Fibroblast of lung (primary cell): ENCODE data around the gene APC2. TPM values are rescaled to one million over a fixed set of nuclear protein-coding genes. Genes with fewer than 3 reads are reported as not detected.

ENCODE experiments used
- DNase-seq, 2 donors: peaks; one replicate each; pipeline versions ENCODE4 v3.0.0 to v3.0.0-alpha.2; 2010; ENCODE audit warnings: low read depth in 2 of 2
- H2AFZ ChIP-seq: 2 replicates; pipeline ENCODE4 v1.5.1; 2012; ENCODE audit warnings: low read length, control low read depth, inconsistent platforms
- H3K27ac ChIP-seq: 2 replicates; pipeline ENCODE4 v1.5.1; 2011; ENCODE audit warnings: low read length, control low read depth; ENCODE audit not compliant: insufficient read depth
- H3K27me3 ChIP-seq: 2 replicates; pipeline ENCODE4 v1.5.1; 2011; ENCODE audit warnings: mild to moderate bottlenecking, low read length; ENCODE audit not compliant: control insufficient read depth, insufficient read depth
- H3K36me3 ChIP-seq: 2 replicates; pipeline ENCODE4 v1.5.1; 2011; ENCODE audit warnings: low read length; ENCODE audit not compliant: control insufficient read depth, insufficient read depth
- H3K4me1 ChIP-seq: 2 replicates; pipeline ENCODE4 v1.5.1; 2011; ENCODE audit warnings: low read length; ENCODE audit not compliant: control insufficient read depth, insufficient read depth; ENCODE audit errors: extremely low read depth
- H3K4me2 ChIP-seq: 2 replicates; pipeline ENCODE4 v1.5.1; 2011; ENCODE audit warnings: low read length, control low read depth; ENCODE audit not compliant: insufficient read depth; ENCODE audit errors: extremely low read depth
- H3K4me3 ChIP-seq, 4 experiments: fragments of 200-600 bp in 1 of 4; sonication (generic) in 1 of 4; replicated peaks in 1 of 4; 2 replicates each; pipeline ENCODE4 v1.5.1; 2011 to 2016; ENCODE audit warnings: low read length in 4 of 4, low read depth in 3 of 4, mild to moderate bottlenecking in 3 of 4, control low read depth in 2 of 4, inconsistent platforms in 1 of 4, mixed read lengths in 1 of 4; ENCODE audit not compliant: insufficient read depth in 1 of 4; ENCODE audit errors: control extremely low read depth in 1 of 4
- H3K79me2 ChIP-seq: 2 replicates; pipeline ENCODE4 v1.5.1; 2012; ENCODE audit warnings: mild to moderate bottlenecking, low read length, inconsistent platforms; ENCODE audit not compliant: control insufficient read depth, insufficient read depth
- H3K9ac ChIP-seq: 2 replicates; pipeline ENCODE4 v1.5.1; 2011; ENCODE audit warnings: mild to moderate bottlenecking, low read length, control low read depth; ENCODE audit not compliant: insufficient read depth
- H3K9me3 ChIP-seq: 2 replicates; pipeline ENCODE4 v1.5.1; 2012; ENCODE audit warnings: low read depth, low read length; ENCODE audit not compliant: control insufficient read depth, insufficient read depth
- H4K20me1 ChIP-seq: 2 replicates; pipeline ENCODE4 v1.5.1; 2011; ENCODE audit warnings: low read length; ENCODE audit not compliant: control insufficient read depth, insufficient read depth; ENCODE audit errors: extremely low read depth
- CTCF ChIP-seq, 2 donors: IDR thresholded peaks in 1 of 2; conservative IDR thresholded peaks in 1 of 2; 1 replicate in 1 of 2; 2 replicates in 1 of 2; pipeline ENCODE4 v1.5.1; 2011 to 2012; ENCODE audit warnings: low read length in 2 of 2, control low read depth in 1 of 2, inconsistent platforms in 1 of 2, low read depth in 1 of 2, mild to moderate bottlenecking in 1 of 2
- EZH2 ChIP-seq: IDR thresholded peaks from 2 replicates; pipeline ENCODE4 v1.5.1; 2012; ENCODE audit warnings: low read length, control low read depth, mild to moderate bottlenecking; ENCODE audit errors: missing control alignments
- polyA plus RNA-seq, 2 donors: library from polyadenylated mRNA; depleted of rRNA in 1 of 2; stranded (reverse) in 1 of 2; unstranded in 1 of 2; fragments of >200 nt; gene quantifications; 2 replicates each; pipeline ENCODE4 v1.2.1, GENCODE V29; 2011 to 2012; ENCODE audit warnings: missing spikeins in 1 of 2
- total RNA-seq: library from RNA; depleted of rRNA; stranded (reverse); fragments of >200 nt; gene quantifications from 2 replicates; pipeline ENCODE4 v1.2.1, GENCODE V29; 2014

Gene APC2
- total and polyA plus RNA-seq, 2 donors (not counting 1 experiment from before 2014, with no cell fraction given), result 0.01 to 0.50 TPM

- no peak for DNase-seq
- Histone ChIP-seq H3K4me3 (no peak overlapping the region), H3K36me3 (no peaks in the 10 kb centered on the region), H3K4me1 (no peaks in the 10 kb centered on the region), H3K9ac (no peak overlapping the region), H3K79me2 (no peaks in the 10 kb centered on the region), H2AFZ (no peak overlapping the region), H3K9me3 (no peaks in the 10 kb centered on the region), H4K20me1 (no peaks in the 10 kb centered on the region), H3K27ac (no peak overlapping the region), H3K4me2 (no peak overlapping the region), H3K27me3 (peaks cover 9% of the 10 kb centered on the region)
- TF ChIP-seq CTCF (conservative IDR thresholded peaks at IDR 0.05 in 1 of 2, IDR thresholded peaks at IDR 0.05 in 1 of 2; ENCODE audit: low read depth in 1 of 2, low read length in 2 of 2) (no peak), EZH2 (no peak)
Observed at GRCh38 chr19:1461862-1462261, 11.9 kb downstream of the APC2 start.

GRCh38 chr19:1465191-1466016 is 15.5 kb downstream of the APC2 start:
- Histone ChIP-seq H4K20me1 (no peaks in the 10 kb centered on the region), H3K27me3 (peaks cover 30% of the 10 kb centered on the region), H3K79me2 (no peaks in the 10 kb centered on the region), H3K4me1 (no peaks in the 10 kb centered on the region), H3K9me3 (no peaks in the 10 kb centered on the region), H2AFZ (no peak overlapping the region), H3K4me2 (no peak overlapping the region), H3K36me3 (no peaks in the 10 kb centered on the region), H3K27ac (no peak overlapping the region), H3K4me3 (no peak overlapping the region), H3K9ac (no peak overlapping the region)
- TF ChIP-seq EZH2, result peak; percentile 1
- TF ChIP-seq CTCF (conservative IDR thresholded peaks at IDR 0.05 in 1 of 2, IDR thresholded peaks at IDR 0.05 in 1 of 2; ENCODE audit: low read depth in 1 of 2, low read length in 2 of 2), result peak in 1 of 2 donors; percentile 44
- peak in 1 of 2 donors; percentile 39 for DNase-seq

- H3K27me3 ChIP-seq, result peaks cover 33% of the 10 kb centered on the region
- no peaks in the 10 kb centered on the region for H3K9me3 ChIP-seq
- H3K4me3 ChIP-seq, result no peak overlapping the region
- no peaks in the 10 kb centered on the region for H3K36me3 ChIP-seq
- DNase-seq, result no peak
- peaks cover 2% of the 10 kb centered on the region for H3K4me1 ChIP-seq
- no peak overlapping the region for H3K9ac ChIP-seq
- no peaks in the 10 kb centered on the region for H4K20me1 ChIP-seq
- H3K79me2 ChIP-seq, result no peaks in the 10 kb centered on the region
- TF ChIP-seq CTCF (conservative IDR thresholded peaks at IDR 0.05 in 1 of 2, IDR thresholded peaks at IDR 0.05 in 1 of 2; ENCODE audit: low read depth in 1 of 2, low read length in 2 of 2) (no peak), EZH2 (no peak)
- H3K27ac ChIP-seq, result no peak overlapping the region
- H2AFZ ChIP-seq, result no peak overlapping the region
- H3K4me2 ChIP-seq, result no peak overlapping the region
Observed at GRCh38 chr19:1466018-1466460, 16.1 kb downstream of the APC2 start.
